Colonic mucosa (tissue), 4 donors: Measurements from ENCODE around the gene TFB1M. TPM values are rescaled to one million over a fixed set of nuclear protein-coding genes. Genes with fewer than 3 reads are reported as not detected.

Experiments
- DNase-seq: peaks from one replicate; pipeline ENCODE4 v3.0.0-alpha.2; 2020
- H3K27ac ChIP-seq: fragments of 200-600 bp; one replicate; pipeline ENCODE4 v1.8.0; 2021
- H3K27me3 ChIP-seq: fragments of 200-600 bp; one replicate; pipeline ENCODE4 v1.8.0; 2021
- H3K36me3 ChIP-seq: fragments of 200-600 bp; one replicate; pipeline ENCODE4 v1.8.0; 2021
- H3K4me1 ChIP-seq: fragments of 200-600 bp; one replicate; pipeline ENCODE4 v1.8.0; 2021; ENCODE audit warnings: mild to moderate bottlenecking
- H3K4me3 ChIP-seq: fragments of 200-600 bp; one replicate; pipeline ENCODE4 v1.8.0; 2021
- H3K9ac ChIP-seq, 2 donors: one replicate each; pipeline ENCODE4 v1.7.0; 2013; ENCODE audit warnings: control low read depth in 2 of 2, low read depth in 2 of 2, low read length in 2 of 2
- H3K9me3 ChIP-seq: fragments of 200-600 bp; one replicate; pipeline ENCODE4 v1.8.0; 2021
- intact Hi-C: fragments of 100-400 bp; cut with DNase I; formaldehyde crosslinking; loops from one replicate; pipeline ENCODE4 v1.14.1; 2022
- total RNA-seq, 2 donors: library from RNA; stranded (reverse); fragmentation: NEBNext Ultra II Directional in 1 of 2; extraction: Animal tissue kit (Norgen Biotek cat#: 25700) in 1 of 2; gene quantifications; one replicate each; pipeline ENCODE4 v1.2.1, GENCODE V29; 2021
- TF ChIP-seq, protein P1 (sequence below): fragments of 200-600 bp; IDR thresholded peaks from one replicate; pipeline ENCODE4 v1.8.0; 2022; ENCODE audit warnings: antibody characterized with exemption, mild to moderate bottlenecking
- donor health status: healthy.
- donor health status: DM: no; HTN: no; CAD: no.
- donor health status: DM: no; HTN: no; CAD: no.

The TFB1M gene
- total RNA-seq, 2 donors from 2014 or later, result 17.8 to 27.9 TPM

DNA sequence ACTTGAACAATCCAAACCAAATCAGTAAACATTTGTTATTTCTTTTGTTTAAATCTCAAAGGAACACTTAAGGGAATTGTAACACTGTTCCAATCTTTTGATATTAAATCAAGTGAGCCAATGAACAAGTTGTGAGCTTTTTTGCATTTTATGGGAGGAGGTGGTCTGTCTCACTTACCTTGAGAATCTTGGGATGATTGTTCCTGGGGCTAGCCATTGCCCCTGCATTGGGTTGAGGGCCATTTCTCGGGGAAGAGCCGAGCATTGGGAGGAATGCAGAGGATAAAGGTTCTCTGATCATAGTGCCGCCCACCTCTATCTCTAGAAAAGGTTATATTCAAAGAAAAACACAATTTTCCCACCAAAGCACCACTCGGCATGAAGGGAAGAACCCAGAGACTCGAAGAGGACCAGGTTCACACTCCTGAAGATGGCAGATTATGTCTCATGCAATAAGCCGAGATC lies 13.8 kb upstream of the TFB1M start:
- no peak overlapping the region for H3K9ac ChIP-seq
- TF ChIP-seq, protein P1, sequence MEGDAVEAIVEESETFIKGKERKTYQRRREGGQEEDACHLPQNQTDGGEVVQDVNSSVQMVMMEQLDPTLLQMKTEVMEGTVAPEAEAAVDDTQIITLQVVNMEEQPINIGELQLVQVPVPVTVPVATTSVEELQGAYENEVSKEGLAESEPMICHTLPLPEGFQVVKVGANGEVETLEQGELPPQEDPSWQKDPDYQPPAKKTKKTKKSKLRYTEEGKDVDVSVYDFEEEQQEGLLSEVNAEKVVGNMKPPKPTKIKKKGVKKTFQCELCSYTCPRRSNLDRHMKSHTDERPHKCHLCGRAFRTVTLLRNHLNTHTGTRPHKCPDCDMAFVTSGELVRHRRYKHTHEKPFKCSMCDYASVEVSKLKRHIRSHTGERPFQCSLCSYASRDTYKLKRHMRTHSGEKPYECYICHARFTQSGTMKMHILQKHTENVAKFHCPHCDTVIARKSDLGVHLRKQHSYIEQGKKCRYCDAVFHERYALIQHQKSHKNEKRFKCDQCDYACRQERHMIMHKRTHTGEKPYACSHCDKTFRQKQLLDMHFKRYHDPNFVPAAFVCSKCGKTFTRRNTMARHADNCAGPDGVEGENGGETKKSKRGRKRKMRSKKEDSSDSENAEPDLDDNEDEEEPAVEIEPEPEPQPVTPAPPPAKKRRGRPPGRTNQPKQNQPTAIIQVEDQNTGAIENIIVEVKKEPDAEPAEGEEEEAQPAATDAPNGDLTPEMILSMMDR, result no peak
- H3K4me3 ChIP-seq, result no peak overlapping the region
- H3K27ac ChIP-seq, result no peak overlapping the region
- H3K36me3 ChIP-seq, result no peaks in the 10 kb centered on the region
- DNase-seq, result no peak
- intact Hi-C loops, result loop anchor here (5.0 kb wide), 1 partner anchor 204 kb away; no protein-coding TSS in a partner anchor
- no peaks in the 10 kb centered on the region for H3K27me3 ChIP-seq
- H3K4me1 ChIP-seq, result no peaks in the 10 kb centered on the region
- no peaks in the 10 kb centered on the region for H3K9me3 ChIP-seq

DNA sequence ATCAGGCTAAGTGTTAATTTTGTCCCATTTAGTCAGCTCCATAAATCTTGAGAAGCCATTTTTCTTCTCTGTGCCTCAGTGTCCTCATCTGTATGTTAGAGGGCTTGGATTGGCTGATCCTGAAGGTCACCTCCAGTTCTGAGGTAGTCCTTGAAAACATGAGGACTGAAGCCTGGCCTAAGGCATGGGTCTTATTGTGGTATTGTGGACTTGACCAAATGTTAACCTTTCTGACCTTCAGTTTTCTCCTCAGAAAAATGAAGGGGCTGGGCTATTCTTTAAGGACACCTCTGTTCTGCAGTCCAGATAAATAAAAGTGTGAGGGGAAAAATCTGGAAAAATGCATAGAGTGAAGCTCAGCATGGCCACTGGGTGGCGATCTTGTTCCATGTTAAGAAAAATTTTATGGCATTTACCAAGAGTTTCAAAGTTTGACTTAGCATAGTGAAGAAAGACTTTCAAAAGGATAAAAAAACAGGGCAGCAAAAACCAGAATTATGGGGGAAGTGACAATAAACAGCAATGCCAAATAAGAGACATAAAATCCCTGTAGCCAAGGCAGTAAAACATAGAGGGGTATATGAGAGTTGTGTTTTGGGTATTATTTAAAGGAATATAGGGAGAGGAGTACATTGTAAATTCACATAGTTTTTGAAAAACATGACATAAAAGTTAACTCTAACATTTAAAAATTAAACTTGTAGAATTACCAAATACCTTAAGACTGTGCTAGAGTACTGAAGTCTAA lies 13.2 kb upstream of the TFB1M start:
- Histone ChIP-seq H3K27me3 (no peaks in the 10 kb centered on the region), H3K36me3 (no peaks in the 10 kb centered on the region), H3K4me3 (no peak overlapping the region), H3K4me1 (no peaks in the 10 kb centered on the region), H3K27ac (no peak overlapping the region), H3K9ac (no peak overlapping the region), H3K9me3 (no peaks in the 10 kb centered on the region)
- intact Hi-C loops, result loop anchor here (5.0 kb wide), 1 partner anchor 205 kb away; no protein-coding TSS in a partner anchor
- DNase-seq, result peak; percentile 63
- TF ChIP-seq, protein P1, result peak; percentile 64

DNA sequence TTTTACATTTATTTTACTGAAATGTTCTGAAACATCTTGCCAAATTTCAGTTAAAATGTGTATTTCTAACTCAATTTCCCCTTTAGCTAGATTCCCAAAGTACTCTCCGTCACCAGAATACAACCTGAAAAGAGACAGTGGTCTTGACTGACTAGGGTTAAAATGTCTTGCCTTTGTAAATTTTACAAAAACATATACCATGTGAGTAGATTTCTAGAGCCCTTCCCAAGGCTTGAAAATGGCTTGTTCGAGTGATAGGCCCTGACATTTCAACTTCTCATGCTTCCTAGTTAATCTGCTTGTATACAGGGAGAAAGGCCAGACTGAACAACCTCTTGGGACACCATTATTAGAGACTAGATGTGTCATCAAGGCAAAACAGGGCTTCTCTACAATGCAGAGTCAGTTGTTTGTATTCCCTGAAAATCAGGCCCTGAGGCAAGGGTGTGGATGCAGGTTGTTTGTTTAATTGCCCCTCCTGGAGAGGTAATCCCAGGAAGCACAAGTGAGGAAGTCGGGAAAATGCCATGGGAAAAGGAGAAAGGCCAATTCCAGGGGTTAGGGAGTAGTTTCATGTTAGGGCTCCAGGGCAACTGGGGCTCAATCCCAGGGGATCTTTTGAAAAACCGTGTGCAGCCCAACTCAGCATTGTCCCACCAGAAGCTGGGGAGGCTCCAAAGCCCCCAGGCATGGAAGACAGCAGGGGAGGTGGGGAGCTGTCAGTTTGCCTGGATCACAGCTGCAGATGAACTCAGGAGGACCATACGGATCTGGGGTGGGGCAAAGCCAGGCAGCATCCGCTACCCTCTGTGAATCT lies 11.6 kb upstream of the TFB1M start:
- H3K9me3 ChIP-seq, result no peaks in the 10 kb centered on the region
- TF ChIP-seq, protein P1, result no peak
- no peaks in the 10 kb centered on the region for H3K36me3 ChIP-seq
- H3K4me1 ChIP-seq, result no peaks in the 10 kb centered on the region
- intact Hi-C loops, result loop anchor here (5.0 kb wide), 1 partner anchor 206 kb away; no protein-coding TSS in a partner anchor
- no peak overlapping the region for H3K27ac ChIP-seq
- no peak for DNase-seq
- H3K27me3 ChIP-seq, result no peaks in the 10 kb centered on the region
- H3K4me3 ChIP-seq, result no peak overlapping the region
- no peak overlapping the region for H3K9ac ChIP-seq

DNA sequence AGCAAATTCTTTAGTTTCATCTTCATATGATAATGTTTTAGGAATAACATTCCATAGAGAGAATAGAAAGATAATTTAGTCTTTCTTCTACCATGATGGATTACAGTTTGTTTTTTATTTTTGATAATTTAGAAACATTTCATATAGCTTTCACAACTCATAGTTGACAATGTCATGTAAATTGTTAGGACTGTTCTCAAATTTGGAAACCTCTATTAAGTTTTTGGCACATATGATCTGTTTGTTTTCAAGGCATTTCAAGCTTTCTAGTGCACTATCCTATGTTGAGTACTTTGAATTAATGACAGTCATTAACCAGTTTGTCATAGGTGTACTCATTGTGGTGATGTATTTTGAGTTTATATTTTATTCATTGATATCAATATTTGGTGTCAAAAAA lies 10.7 kb upstream of the TFB1M start:
- Histone ChIP-seq H3K4me1 (no peaks in the 10 kb centered on the region), H3K9me3 (no peaks in the 10 kb centered on the region), H3K27ac (no peak overlapping the region), H3K9ac (no peak overlapping the region), H3K4me3 (no peak overlapping the region), H3K36me3 (no peaks in the 10 kb centered on the region), H3K27me3 (no peaks in the 10 kb centered on the region)
- intact Hi-C loops, result loop anchor here (5.0 kb wide), 1 partner anchor 207 kb away; no protein-coding TSS in a partner anchor
- TF ChIP-seq, protein P1, result no peak
- no peak for DNase-seq

DNA sequence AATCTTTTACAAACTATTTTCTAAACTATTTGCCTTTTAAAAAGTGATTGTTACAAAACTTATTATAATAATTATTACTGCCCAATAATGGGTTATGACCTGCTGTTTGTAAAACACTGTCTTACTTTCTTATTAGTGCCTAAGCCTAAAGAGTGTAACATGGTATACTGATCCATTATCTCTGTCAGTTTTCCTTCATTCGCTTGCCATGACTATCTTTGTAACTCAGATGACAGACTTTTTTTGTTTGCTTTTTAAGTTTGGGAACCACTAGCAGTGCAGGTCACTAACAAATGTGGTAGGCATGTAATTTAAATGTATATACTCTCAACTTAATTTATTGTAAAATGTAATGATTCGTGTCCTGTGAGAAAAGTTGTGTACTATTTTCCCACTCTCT lies 9.9 kb upstream of the TFB1M start:
- intact Hi-C loops, result no loop called here
- H3K36me3 ChIP-seq, result no peaks in the 10 kb centered on the region
- H3K9ac ChIP-seq, result no peak overlapping the region

More for the DNA sequence above, 9.9 kb upstream of the TFB1M start:
- Histone ChIP-seq H3K4me1 (no peaks in the 10 kb centered on the region), H3K27ac (no peak overlapping the region), H3K27me3 (no peaks in the 10 kb centered on the region), H3K4me3 (no peak overlapping the region), H3K9me3 (no peaks in the 10 kb centered on the region)
- DNase-seq, result no peak
- TF ChIP-seq, protein P1, result no peak
